Kidney (tissue), 14 donors: Measurements from ENCODE around the gene MTA3. TPM values are rescaled to one million over a fixed set of nuclear protein-coding genes. Genes with fewer than 3 reads are reported as not detected.

Source experiments
- DNase-seq, 5 donors: peaks; one replicate each; pipeline ENCODE4 v3.0.0-alpha.2; 2013 to 2020
- FAIRE-seq: peaks from 2 replicates; lab custom pipeline; 2012; peaks lifted over from hg19 to GRCh38; lab: Jason Lieb, UNC
- H3K27ac ChIP-seq, 2 donors: one replicate each; pipeline ENCODE4 v1.7.0; 2013; ENCODE audit warnings: low read depth in 2 of 2, low read length in 2 of 2, inconsistent platforms in 1 of 2
- H3K27me3 ChIP-seq: one replicate; pipeline ENCODE4 v1.7.1; 2013; ENCODE audit warnings: low read length, inconsistent platforms; ENCODE audit not compliant: control insufficient read depth, insufficient read depth
- H3K36me3 ChIP-seq, 3 donors: one replicate each; pipeline versions ENCODE4 v1.7.0 to v1.7.1; 2013; ENCODE audit warnings: low read length in 3 of 3, control low read depth in 1 of 3, inconsistent platforms in 1 of 3; ENCODE audit not compliant: insufficient read depth in 3 of 3, control insufficient read depth in 2 of 3
- H3K4me1 ChIP-seq, 3 donors: one replicate each; pipeline versions ENCODE4 v1.7.0 to v1.7.1; 2013; ENCODE audit warnings: low read length in 3 of 3, inconsistent platforms in 1 of 3, low read depth in 1 of 3; ENCODE audit not compliant: control insufficient read depth in 2 of 3, insufficient read depth in 2 of 3
- H3K4me3 ChIP-seq, 3 donors: one replicate each; pipeline versions ENCODE4 v1.7.0 to v1.8.1; 2013; ENCODE audit warnings: low read length in 3 of 3, control low read depth in 1 of 3, inconsistent platforms in 1 of 3
- H3K9ac ChIP-seq, 3 donors: one replicate each; pipeline versions ENCODE4 v1.7.0 to v1.7.1; 2013; ENCODE audit warnings: low read length in 3 of 3, control low read depth in 1 of 3, inconsistent platforms in 1 of 3
- H3K9me3 ChIP-seq, 3 donors: one replicate each; pipeline versions ENCODE4 v1.7.0 to v1.7.1; 2013; ENCODE audit warnings: low read length in 3 of 3, control low read depth in 1 of 3, inconsistent platforms in 1 of 3; ENCODE audit not compliant: control insufficient read depth in 2 of 3, insufficient read depth in 1 of 3
- intact Hi-C: fragments of 100-400 bp; cut with DNase I; formaldehyde crosslinking; loops from one replicate; pipeline ENCODE4 v1.11.1; 2022
- polyA plus RNA-seq: library from polyadenylated mRNA; stranded (reverse); fragments of 350-450 nt; fragmentation: Illumina TruSeq; extraction: RNeasy Lipid Tissue Mini Kit (QIAGEN cat#74804); gene quantifications from one replicate; pipeline ENCODE4 v1.2.3, GENCODE V29; 2014; ENCODE audit warnings: low read depth, low replicate concordance; ENCODE audit not compliant: insufficient read depth
- total RNA-seq: library from RNA; stranded (reverse); fragmentation: NEBNext Ultra II Directional; extraction: Animal tissue kit (Norgen Biotek cat#: 25700); gene quantifications from one replicate; pipeline ENCODE4 v1.2.1, GENCODE V29; 2021
- TF ChIP-seq, protein P1 (sequence below): IDR thresholded peaks from 3 replicates; pipeline ENCODE4 v1.5.1; 2012; ENCODE audit warnings: mild to moderate bottlenecking, moderate library complexity, borderline replicate concordance; ENCODE audit not compliant: insufficient read depth; ENCODE audit errors: extremely low read depth
- donor health status: control.
- donor health status: control.
- donor health status: control.
- donor health status: control.
- donor health status: control.
- donor health status: DM: yes; HTN: yes; CAD: no.
- donor health status: Normal renal cell carcinoma (clear cell type).

The MTA3 gene
- total and polyA plus RNA-seq, 2 donors from 2014 or later, result 27.7 to 35.2 TPM

DNA sequence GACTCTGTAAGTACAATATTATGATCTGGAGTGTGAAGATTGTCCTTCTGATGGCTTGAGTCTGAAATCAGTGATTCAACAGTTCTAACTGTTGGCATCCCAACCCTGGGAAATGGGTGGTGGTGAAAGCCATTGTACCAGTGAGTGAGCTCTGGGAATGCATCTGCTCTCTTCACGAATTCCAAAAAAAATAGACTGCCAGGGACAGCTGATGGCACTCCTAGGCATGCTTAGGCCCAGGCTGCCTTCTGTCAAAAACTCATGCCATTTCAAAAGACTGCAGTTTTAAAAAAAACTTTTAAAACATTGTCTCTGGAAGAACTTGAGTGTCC lies 175.2 kb downstream of the MTA3 start:
- no peak for FAIRE-seq
- no peak overlapping the region for H3K9ac ChIP-seq
- H3K36me3 ChIP-seq, result peaks cover 0 to 2% (median 0%) of the 10 kb centered on the region in 3 donors
- no peaks in the 10 kb centered on the region for H3K9me3 ChIP-seq
- no peak overlapping the region for H3K4me3 ChIP-seq
- TF ChIP-seq, protein P1, sequence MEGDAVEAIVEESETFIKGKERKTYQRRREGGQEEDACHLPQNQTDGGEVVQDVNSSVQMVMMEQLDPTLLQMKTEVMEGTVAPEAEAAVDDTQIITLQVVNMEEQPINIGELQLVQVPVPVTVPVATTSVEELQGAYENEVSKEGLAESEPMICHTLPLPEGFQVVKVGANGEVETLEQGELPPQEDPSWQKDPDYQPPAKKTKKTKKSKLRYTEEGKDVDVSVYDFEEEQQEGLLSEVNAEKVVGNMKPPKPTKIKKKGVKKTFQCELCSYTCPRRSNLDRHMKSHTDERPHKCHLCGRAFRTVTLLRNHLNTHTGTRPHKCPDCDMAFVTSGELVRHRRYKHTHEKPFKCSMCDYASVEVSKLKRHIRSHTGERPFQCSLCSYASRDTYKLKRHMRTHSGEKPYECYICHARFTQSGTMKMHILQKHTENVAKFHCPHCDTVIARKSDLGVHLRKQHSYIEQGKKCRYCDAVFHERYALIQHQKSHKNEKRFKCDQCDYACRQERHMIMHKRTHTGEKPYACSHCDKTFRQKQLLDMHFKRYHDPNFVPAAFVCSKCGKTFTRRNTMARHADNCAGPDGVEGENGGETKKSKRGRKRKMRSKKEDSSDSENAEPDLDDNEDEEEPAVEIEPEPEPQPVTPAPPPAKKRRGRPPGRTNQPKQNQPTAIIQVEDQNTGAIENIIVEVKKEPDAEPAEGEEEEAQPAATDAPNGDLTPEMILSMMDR, result no peak
- H3K27ac ChIP-seq, result no peak overlapping the region
- H3K27me3 ChIP-seq, result no peaks in the 10 kb centered on the region
- intact Hi-C loops, result no loop called here
- DNase-seq, result no peak
- H3K4me1 ChIP-seq, result peaks cover 0 to 2% (median 0%) of the 10 kb centered on the region in 3 donors

DNA sequence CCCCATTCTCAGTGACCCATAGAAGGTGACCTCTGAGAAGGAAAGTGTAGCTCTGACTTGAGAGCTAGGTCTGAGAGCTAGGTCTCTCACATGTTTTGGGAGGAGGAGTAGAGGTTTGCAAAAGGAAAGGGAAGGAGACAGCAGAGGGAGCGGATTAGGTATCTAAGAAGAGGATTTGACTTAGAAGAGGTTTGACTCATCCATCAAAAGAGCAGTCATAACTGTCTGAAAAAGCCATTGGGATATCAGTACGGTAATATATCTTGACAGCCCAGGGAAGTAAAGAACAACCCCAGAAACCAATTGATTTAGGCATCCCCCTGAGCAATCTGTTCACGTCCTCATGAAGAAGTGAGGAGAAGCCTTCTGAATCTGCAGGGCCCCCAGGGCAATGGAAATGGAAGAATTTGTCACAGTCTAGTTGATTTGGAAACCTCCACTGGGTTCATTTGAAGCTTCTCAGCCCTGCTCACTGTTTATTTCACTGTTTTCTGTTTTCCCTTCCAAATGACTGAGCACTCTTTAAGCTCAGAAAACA lies 176.2 kb downstream of the MTA3 start:
- H3K4me1 ChIP-seq, result peaks cover 0 to 2% (median 0%) of the 10 kb centered on the region in 3 donors
- DNase-seq, result no peak
- H3K4me3 ChIP-seq, result no peak overlapping the region
- H3K9ac ChIP-seq, result no peak overlapping the region
- H3K9me3 ChIP-seq, result no peaks in the 10 kb centered on the region
- TF ChIP-seq, protein P1, result no peak
- H3K27me3 ChIP-seq, result no peaks in the 10 kb centered on the region
- no peak overlapping the region for H3K27ac ChIP-seq
- peaks cover 0 to 2% (median 0%) of the 10 kb centered on the region in 3 donors for H3K36me3 ChIP-seq
- intact Hi-C loops, result no loop called here
- FAIRE-seq, result no peak

DNA sequence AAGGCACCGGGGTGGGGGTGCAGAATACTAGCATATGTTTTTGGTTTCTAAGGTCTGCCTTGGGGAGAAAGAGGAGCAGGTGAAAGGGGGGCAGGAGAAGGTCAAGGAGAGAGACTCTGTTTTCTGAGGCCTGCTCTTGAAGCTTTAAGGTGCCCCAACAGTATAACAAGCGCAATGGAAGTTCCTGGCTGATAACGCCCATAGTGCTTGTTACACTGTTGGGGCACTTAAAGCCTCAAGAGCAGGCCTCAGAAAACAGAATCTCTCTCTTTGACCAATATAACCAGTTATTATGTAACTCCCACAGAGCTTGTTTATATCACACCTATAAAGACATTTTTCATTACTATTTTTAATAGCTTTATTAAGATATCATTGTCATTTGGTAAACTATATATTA lies 179.0 kb downstream of the MTA3 start:
- Histone ChIP-seq H3K4me3 (no peak overlapping the region), H3K9ac (no peak overlapping the region), H3K4me1 (peaks cover 0 to 2% (median 0%) of the 10 kb centered on the region in 3 donors), H3K9me3 (no peaks in the 10 kb centered on the region), H3K36me3 (no peaks in the 10 kb centered on the region), H3K27me3 (no peaks in the 10 kb centered on the region), H3K27ac (no peak overlapping the region)
- FAIRE-seq (no peak), DNase-seq (no peak)
- intact Hi-C loops, result no loop called here
- TF ChIP-seq, protein P1, result no peak

DNA sequence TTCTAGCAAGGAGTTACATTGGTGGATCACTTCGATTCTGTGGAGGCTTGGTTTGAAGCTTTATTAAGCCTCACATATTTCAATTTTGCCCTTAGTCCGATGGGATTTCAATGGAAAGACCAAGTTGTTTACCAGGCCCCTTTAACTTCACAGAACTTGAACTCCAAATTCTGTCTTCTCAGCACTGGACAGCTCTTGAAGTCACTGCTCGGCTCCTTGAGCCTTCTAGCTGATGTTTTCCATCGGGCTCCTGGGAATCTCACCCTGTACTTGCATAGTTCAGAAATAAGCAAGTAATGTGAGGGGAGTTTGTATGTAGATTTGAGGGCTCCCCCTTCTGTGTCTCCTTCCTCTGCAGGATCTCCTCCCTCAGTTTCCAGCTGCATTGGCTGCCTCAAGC lies 180.4 kb downstream of the MTA3 start:
- intact Hi-C loops, result no loop called here
- TF ChIP-seq, protein P1, result no peak
- no peaks in the 10 kb centered on the region for H3K27me3 ChIP-seq
- no peak overlapping the region for H3K27ac ChIP-seq
- H3K4me3 ChIP-seq, result no peak overlapping the region
- H3K9me3 ChIP-seq, result no peaks in the 10 kb centered on the region
- FAIRE-seq, result no peak
- H3K36me3 ChIP-seq, result no peaks in the 10 kb centered on the region
- H3K4me1 ChIP-seq, result peaks cover 0 to 5% (median 0%) of the 10 kb centered on the region in 3 donors
- DNase-seq, result no peak
- no peak overlapping the region for H3K9ac ChIP-seq
